ENCODE results near the gene ZNF813.
"Not testable (repeated sequence)": the region's sequence is repeated elsewhere in the genome, so short reads cannot be mapped to it uniquely, and the experiment has no call there.

DNA sequence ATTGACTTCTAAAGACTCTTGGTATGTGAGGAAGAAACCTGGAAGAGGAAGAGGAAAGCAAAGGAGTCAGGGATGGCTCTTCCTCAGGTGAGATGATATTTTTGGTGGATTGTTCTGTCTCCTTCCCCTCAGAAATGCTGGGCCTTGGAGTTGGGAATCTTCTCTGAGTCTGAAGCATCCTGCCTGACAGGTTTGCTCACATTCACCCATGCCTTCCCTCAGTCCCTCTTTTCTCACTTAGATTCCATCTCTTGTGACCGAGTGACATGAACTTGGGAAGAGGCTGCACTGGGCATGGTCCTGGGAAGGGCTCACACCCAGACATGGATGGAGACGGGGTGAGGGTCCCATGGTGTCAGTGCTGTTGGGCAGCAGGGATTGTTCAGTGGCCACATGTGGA, 16.2 kb downstream of the ZNF813 start:
- not testable (repeated sequence) for TF ChIP-seq POLR2AphosphoS5 (IDR thresholded peaks at IDR 0.05; ENCODE audit: low read depth); CTCF (conservative IDR thresholded peaks at IDR 0.05; ENCODE audit: low read depth in 2 of 2)

All from GM23338 (cell line).